Activated T-cell treated with anti-CD3 and anti-CD28 coated beads, Interleukin-2, amount 50 U/mL, for 4 hours (primary cell): Measurements from ENCODE around the gene APOO. TPM values are rescaled to one million over a fixed set of nuclear protein-coding genes. Genes with fewer than 3 reads are reported as not detected.

ENCODE experiments used
- ATAC-seq, 2 donors: fragments of 200-7000 bp; cut with Tn5 transposase; one replicate each; pipeline ENCODE4 v1.10.0; 2021
- DNase-seq: peaks from one replicate; pipeline ENCODE4 v3.0.0-alpha.2; 2020
- H3K27me3 Mint-ChIP-seq: one replicate; pipeline ENCODE4 v1.8.0; 2021; ENCODE audit warnings: low read depth, mixed read lengths
- H3K36me3 Mint-ChIP-seq: one replicate; pipeline ENCODE4 v1.8.0; 2022; ENCODE audit warnings: mixed read lengths; ENCODE audit not compliant: insufficient read depth
- H3K4me1 Mint-ChIP-seq: one replicate; pipeline ENCODE4 v1.8.0; 2021; ENCODE audit warnings: low read depth, mixed read lengths
- H3K4me3 Mint-ChIP-seq: one replicate; pipeline ENCODE4 v1.8.0; 2021; ENCODE audit warnings: mild to moderate bottlenecking, moderate library complexity, mixed read lengths
- H3K9me3 Mint-ChIP-seq: one replicate; pipeline ENCODE4 v1.8.0; 2021; ENCODE audit warnings: mixed read lengths
- total RNA-seq, 3 donors: library from RNA; stranded (reverse); gene quantifications; one replicate each; pipeline ENCODE4 v1.2.1, GENCODE V29; 2021

APOO gene
- total RNA-seq, 3 donors from 2014 or later: 29.7 to 36.7 (median 31.8) TPM

- Mint-ChIP-seq H3K4me3 (no peak overlapping the region), H3K27me3 (peaks cover 5% of the 10 kb centered on the region), H3K9me3 (no peaks in the 10 kb centered on the region), H3K36me3 (no peaks in the 10 kb centered on the region), H3K4me1 (no peaks in the 10 kb centered on the region)
- no peak for DNase-seq
- ATAC-seq: no peak
Measured at GRCh38 chrX:23810279-23810678, 97.5 kb downstream of the APOO start.

GRCh38 chrX:23805389-23805788 is 102.3 kb downstream of the APOO start:
- Mint-ChIP-seq H3K9me3 (no peaks in the 10 kb centered on the region), H3K36me3 (no peaks in the 10 kb centered on the region), H3K4me1 (peaks cover 2% of the 10 kb centered on the region), H3K27me3 (no peaks in the 10 kb centered on the region), H3K4me3 (no peak overlapping the region)
- no peak for ATAC-seq
- DNase-seq: no peak

GRCh38 chrX:23804578-23804977 is 103.2 kb downstream of the APOO start:
- H3K9me3 Mint-ChIP-seq: no peaks in the 10 kb centered on the region

GRCh38 chrX:23803931-23804381 is 103.8 kb downstream of the APOO start:
- H3K36me3 Mint-ChIP-seq: no peaks in the 10 kb centered on the region
- H3K4me3 Mint-ChIP-seq: no peak overlapping the region
- no peak for DNase-seq
- no peaks in the 10 kb centered on the region for H3K27me3 Mint-ChIP-seq
- no peaks in the 10 kb centered on the region for H3K9me3 Mint-ChIP-seq
- ATAC-seq: no peak
- H3K4me1 Mint-ChIP-seq: peaks cover 2% of the 10 kb centered on the region

More at GRCh38 chrX:23804578-23804977, 103.2 kb downstream of the APOO start:
- peaks cover 2% of the 10 kb centered on the region for H3K4me1 Mint-ChIP-seq
- H3K36me3 Mint-ChIP-seq: no peaks in the 10 kb centered on the region
- no peak overlapping the region for H3K4me3 Mint-ChIP-seq
- ATAC-seq (no peak), DNase-seq (no peak)
- H3K27me3 Mint-ChIP-seq: no peaks in the 10 kb centered on the region

GRCh38 chrX:23802431-23802830 is 105.3 kb downstream of the APOO start:
- Mint-ChIP-seq H3K9me3 (no peaks in the 10 kb centered on the region), H3K36me3 (no peaks in the 10 kb centered on the region), H3K27me3 (no peaks in the 10 kb centered on the region), H3K4me3 (no peak overlapping the region), H3K4me1 (peaks cover 2% of the 10 kb centered on the region)
- ATAC-seq (no peak), DNase-seq (no peak)

- DNase-seq: no peak
- Mint-ChIP-seq H3K9me3 (no peaks in the 10 kb centered on the region), H3K4me3 (no peak overlapping the region), H3K36me3 (no peaks in the 10 kb centered on the region), H3K4me1 (peaks cover 2% of the 10 kb centered on the region), H3K27me3 (no peaks in the 10 kb centered on the region)
- no peak for ATAC-seq
Measured at GRCh38 chrX:23799469-23800065, 108.2 kb downstream of the APOO start.

- ATAC-seq: no peak
- H3K36me3 Mint-ChIP-seq: no peaks in the 10 kb centered on the region
- DNase-seq: no peak
- H3K4me1 Mint-ChIP-seq: no peaks in the 10 kb centered on the region
- H3K9me3 Mint-ChIP-seq: no peaks in the 10 kb centered on the region
- no peaks in the 10 kb centered on the region for H3K27me3 Mint-ChIP-seq
- H3K4me3 Mint-ChIP-seq: no peak overlapping the region
Measured at GRCh38 chrX:23797371-23798128, 110.2 kb downstream of the APOO start.

GRCh38 chrX:23795221-23795620 is 112.5 kb downstream of the APOO start:
- no peak for ATAC-seq

GRCh38 chrX:23792861-23793553 is 114.7 kb downstream of the APOO start:
- Mint-ChIP-seq H3K4me3 (no peak overlapping the region), H3K27me3 (no peaks in the 10 kb centered on the region), H3K4me1 (no peaks in the 10 kb centered on the region), H3K9me3 (no peaks in the 10 kb centered on the region), H3K36me3 (no peaks in the 10 kb centered on the region)
- DNase-seq: no peak
- ATAC-seq: no peak

More at GRCh38 chrX:23795221-23795620, 112.5 kb downstream of the APOO start:
- Mint-ChIP-seq H3K4me3 (no peak overlapping the region), H3K27me3 (no peaks in the 10 kb centered on the region), H3K4me1 (no peaks in the 10 kb centered on the region), H3K9me3 (no peaks in the 10 kb centered on the region), H3K36me3 (no peaks in the 10 kb centered on the region)
- no peak for DNase-seq

GRCh38 chrX:23790155-23790497 is 117.6 kb downstream of the APOO start:
- ATAC-seq (no peak), DNase-seq (no peak)
- Mint-ChIP-seq H3K9me3 (no peaks in the 10 kb centered on the region), H3K4me3 (no peak overlapping the region), H3K27me3 (no peaks in the 10 kb centered on the region), H3K4me1 (peaks cover 7% of the 10 kb centered on the region), H3K36me3 (peaks cover 10% of the 10 kb centered on the region)

GRCh38 chrX:23789386-23790154 is 118.2 kb downstream of the APOO start:
- no peak for DNase-seq
- Mint-ChIP-seq H3K4me1 (peaks cover 13% of the 10 kb centered on the region), H3K36me3 (peaks cover 14% of the 10 kb centered on the region), H3K9me3 (no peaks in the 10 kb centered on the region), H3K4me3 (no peak overlapping the region), H3K27me3 (no peaks in the 10 kb centered on the region)
- no peak for ATAC-seq

- peaks cover 19% of the 10 kb centered on the region for H3K4me1 Mint-ChIP-seq
- DNase-seq: no peak
- no peaks in the 10 kb centered on the region for H3K27me3 Mint-ChIP-seq
- no peak overlapping the region for H3K4me3 Mint-ChIP-seq
- no peak for ATAC-seq
- peaks cover 20% of the 10 kb centered on the region for H3K36me3 Mint-ChIP-seq
- H3K9me3 Mint-ChIP-seq: no peaks in the 10 kb centered on the region
Measured at GRCh38 chrX:23788946-23789345, 118.8 kb downstream of the APOO start.

- DNase-seq: no peak
- Mint-ChIP-seq H3K27me3 (no peaks in the 10 kb centered on the region), H3K4me1 (peaks cover 19% of the 10 kb centered on the region), H3K36me3 (peaks cover 23% of the 10 kb centered on the region), H3K4me3 (no peak overlapping the region), H3K9me3 (no peaks in the 10 kb centered on the region)
- no peak for ATAC-seq
Measured at GRCh38 chrX:23788521-23788920, 119.2 kb downstream of the APOO start.

- Mint-ChIP-seq H3K4me1 (peaks cover 20% of the 10 kb centered on the region), H3K4me3 (no peak overlapping the region), H3K36me3 (peaks cover 23% of the 10 kb centered on the region), H3K27me3 (no peaks in the 10 kb centered on the region), H3K9me3 (no peaks in the 10 kb centered on the region)
- ATAC-seq: no peak
- no peak for DNase-seq
Measured at GRCh38 chrX:23787745-23788118, 120.0 kb downstream of the APOO start.
